Keratinocyte (primary cell): ENCODE data around the gene CTTNBP2NL. TPM values are rescaled to one million over a fixed set of nuclear protein-coding genes. Genes with fewer than 3 reads are reported as not detected.

Source experiments
- DNase-seq: peaks from one replicate; pipeline ENCODE4 v3.0.0-alpha.2; 2011; ENCODE audit warnings: low read depth, missing footprints, low spot score
- FAIRE-seq: peaks from 2 replicates; lab custom pipeline; 2011; peaks lifted over from hg19 to GRCh38; lab: Jason Lieb, UNC
- H2AFZ ChIP-seq: 2 replicates; pipeline ENCODE4 v1.6.0; 2012; ENCODE audit warnings: low read length, control low read depth, inconsistent platforms; ENCODE audit not compliant: control insufficient read depth
- H3K27ac ChIP-seq: 2 replicates; pipeline ENCODE4 v1.5.1; 2011; ENCODE audit warnings: low read length; ENCODE audit not compliant: control insufficient read depth, insufficient read depth
- H3K27me3 ChIP-seq: 3 replicates; pipeline ENCODE4 v1.6.0; 2011; ENCODE audit warnings: low read length; ENCODE audit not compliant: control insufficient read depth, insufficient read depth; ENCODE audit errors: extremely low read depth
- H3K36me3 ChIP-seq, 2 experiments: 2 replicates in 1 of 2; 3 replicates in 1 of 2; pipeline ENCODE4 v1.5.1; 2011; ENCODE audit warnings: low read length in 2 of 2, mild to moderate bottlenecking in 1 of 2; ENCODE audit not compliant: control insufficient read depth in 2 of 2, insufficient read depth in 2 of 2; ENCODE audit errors: extremely low read depth in 1 of 2
- H3K4me1 ChIP-seq: 3 replicates; pipeline ENCODE4 v1.5.1; 2011; ENCODE audit warnings: low read length; ENCODE audit not compliant: control insufficient read depth, insufficient read depth; ENCODE audit errors: extremely low read depth
- H3K4me2 ChIP-seq: 3 replicates; pipeline ENCODE4 v1.6.0; 2011; ENCODE audit warnings: low read depth, low read length; ENCODE audit not compliant: control insufficient read depth, insufficient read depth; ENCODE audit errors: extremely low read depth
- H3K4me3 ChIP-seq, 3 experiments: fragments of 200-600 bp in 1 of 3; sonication (generic) in 1 of 3; 2 replicates in 2 of 3; 3 replicates in 1 of 3; pipeline ENCODE4 v1.5.1; 2011 to 2016; ENCODE audit warnings: low read length in 3 of 3, mild to moderate bottlenecking in 3 of 3, control low read depth in 2 of 3, inconsistent platforms in 1 of 3, low read depth in 1 of 3, mixed read lengths in 1 of 3, mixed run types in 1 of 3, moderate library complexity in 1 of 3; ENCODE audit not compliant: control insufficient read depth in 2 of 3, insufficient read depth in 2 of 3; ENCODE audit errors: extremely low read depth in 1 of 3
- H3K79me2 ChIP-seq: 2 replicates; pipeline ENCODE4 v1.6.0; 2012; ENCODE audit warnings: low read length; ENCODE audit not compliant: control insufficient read depth, insufficient read depth
- H3K9ac ChIP-seq: 3 replicates; pipeline ENCODE4 v1.6.0; 2011; ENCODE audit warnings: low read length; ENCODE audit not compliant: control insufficient read depth, insufficient read depth; ENCODE audit errors: extremely low read depth
- H3K9me1 ChIP-seq: 3 replicates; pipeline ENCODE4 v1.6.0; 2011; ENCODE audit warnings: low read length; ENCODE audit not compliant: control insufficient read depth, insufficient read depth; ENCODE audit errors: extremely low read depth
- H3K9me3 ChIP-seq: 2 replicates; pipeline ENCODE4 v1.5.1; 2012; ENCODE audit warnings: low read depth, low read length; ENCODE audit not compliant: control insufficient read depth
- H4K20me1 ChIP-seq: 3 replicates; pipeline ENCODE4 v1.6.0; 2011; ENCODE audit warnings: low read length; ENCODE audit not compliant: control insufficient read depth, insufficient read depth; ENCODE audit errors: extremely low read depth
- EZH2 ChIP-seq: IDR thresholded peaks from one replicate; pipeline ENCODE4 v1.6.1; 2012; ENCODE audit warnings: inconsistent platforms, mild to moderate bottlenecking, low read length, moderate library complexity
- dilution Hi-C: fragments of 300-500 bp; cut with MboI; formaldehyde crosslinking; loops from one replicate; pipeline ENCODE4 v1.7.0; 2020; ENCODE audit warnings: low sequenced_read_pairs; ENCODE audit not compliant: extremely low pct_ligation_motif_present
- polyA plus RNA-seq, 5 experiments: library from polyadenylated mRNA; depleted of rRNA in 3 of 5; stranded (reverse) in 3 of 5; stranded (forward) in 1 of 5; unstranded in 1 of 5; fragments of >200 nt; gene quantifications; 1 replicate in 1 of 5; 2 replicates in 3 of 5; 3 replicates in 1 of 5; pipeline versions ENCODE4 v1.2.1 to v1.2.3, GENCODE V29; 2011 to 2012; ENCODE audit warnings: missing spikeins in 2 of 5, low read depth in 1 of 5, low replicate concordance in 1 of 5
- TF ChIP-seq, protein P1 (sequence below), 3 experiments: IDR thresholded peaks in 1 of 3; conservative IDR thresholded peaks in 1 of 3; optimal IDR thresholded peaks in 1 of 3; 2 replicates in 2 of 3; 3 replicates in 1 of 3; pipeline versions ENCODE3 to v1.5.1; 2011; ENCODE audit warnings: low read length in 3 of 3, mild to moderate bottlenecking in 3 of 3, moderate library complexity in 2 of 3, control low read depth in 1 of 3, inconsistent platforms in 1 of 3; ENCODE audit not compliant: insufficient read depth in 2 of 3; ENCODE audit errors: extremely low read depth in 1 of 3

CTTNBP2NL gene
- polyA plus RNA-seq, 1 donor (not counting 4 experiments of a cell fraction or from before 2014, with no cell fraction given): 19.1 TPM

DNA sequence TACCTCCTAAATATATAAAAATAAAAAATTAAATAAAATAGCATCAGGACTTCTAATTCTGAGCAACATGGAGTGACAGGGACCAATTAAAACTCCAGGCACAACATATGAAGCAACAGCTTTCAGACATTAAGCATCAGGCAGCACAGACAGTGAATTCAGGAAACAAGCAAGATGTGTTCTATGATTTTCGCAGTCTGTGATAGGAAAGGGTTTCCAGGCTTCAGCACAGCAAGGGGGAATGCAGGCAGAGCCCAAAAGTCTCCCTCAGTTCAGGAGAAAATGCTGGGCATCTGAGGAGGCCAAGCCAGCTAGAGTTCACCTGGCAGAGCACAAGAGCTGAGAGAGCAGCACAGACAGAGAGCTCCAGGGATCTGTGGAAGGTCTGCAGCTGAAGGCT, 22.2 kb upstream of the CTTNBP2NL start:
- Histone ChIP-seq H3K27me3 (peaks cover 5% of the 10 kb centered on the region), H3K9me1 (no peaks in the 10 kb centered on the region), H3K79me2 (no peaks in the 10 kb centered on the region), H3K9ac (no peak overlapping the region), H3K4me2 (no peak overlapping the region), H4K20me1 (no peaks in the 10 kb centered on the region), H3K4me3 (no peak overlapping the region), H3K9me3 (no peaks in the 10 kb centered on the region), H3K27ac (no peak overlapping the region), H3K4me1 (no peaks in the 10 kb centered on the region), H2AFZ (no peak overlapping the region), H3K36me3 (no peaks in the 10 kb centered on the region)
- FAIRE-seq: no peak
- dilution Hi-C loops: no loop called here
- DNase-seq: no peak
- no peak for TF ChIP-seq EZH2
- TF ChIP-seq, protein P1, sequence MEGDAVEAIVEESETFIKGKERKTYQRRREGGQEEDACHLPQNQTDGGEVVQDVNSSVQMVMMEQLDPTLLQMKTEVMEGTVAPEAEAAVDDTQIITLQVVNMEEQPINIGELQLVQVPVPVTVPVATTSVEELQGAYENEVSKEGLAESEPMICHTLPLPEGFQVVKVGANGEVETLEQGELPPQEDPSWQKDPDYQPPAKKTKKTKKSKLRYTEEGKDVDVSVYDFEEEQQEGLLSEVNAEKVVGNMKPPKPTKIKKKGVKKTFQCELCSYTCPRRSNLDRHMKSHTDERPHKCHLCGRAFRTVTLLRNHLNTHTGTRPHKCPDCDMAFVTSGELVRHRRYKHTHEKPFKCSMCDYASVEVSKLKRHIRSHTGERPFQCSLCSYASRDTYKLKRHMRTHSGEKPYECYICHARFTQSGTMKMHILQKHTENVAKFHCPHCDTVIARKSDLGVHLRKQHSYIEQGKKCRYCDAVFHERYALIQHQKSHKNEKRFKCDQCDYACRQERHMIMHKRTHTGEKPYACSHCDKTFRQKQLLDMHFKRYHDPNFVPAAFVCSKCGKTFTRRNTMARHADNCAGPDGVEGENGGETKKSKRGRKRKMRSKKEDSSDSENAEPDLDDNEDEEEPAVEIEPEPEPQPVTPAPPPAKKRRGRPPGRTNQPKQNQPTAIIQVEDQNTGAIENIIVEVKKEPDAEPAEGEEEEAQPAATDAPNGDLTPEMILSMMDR (optimal IDR thresholded peaks at IDR 0.05 in 1 of 3, IDR thresholded peaks at IDR 0.05 in 1 of 3, conservative IDR thresholded peaks at IDR 0.05 in 1 of 3; ENCODE audit: extremely low read depth in 1 of 3, insufficient read depth in 2 of 3, low read length in 3 of 3): no peak

DNA sequence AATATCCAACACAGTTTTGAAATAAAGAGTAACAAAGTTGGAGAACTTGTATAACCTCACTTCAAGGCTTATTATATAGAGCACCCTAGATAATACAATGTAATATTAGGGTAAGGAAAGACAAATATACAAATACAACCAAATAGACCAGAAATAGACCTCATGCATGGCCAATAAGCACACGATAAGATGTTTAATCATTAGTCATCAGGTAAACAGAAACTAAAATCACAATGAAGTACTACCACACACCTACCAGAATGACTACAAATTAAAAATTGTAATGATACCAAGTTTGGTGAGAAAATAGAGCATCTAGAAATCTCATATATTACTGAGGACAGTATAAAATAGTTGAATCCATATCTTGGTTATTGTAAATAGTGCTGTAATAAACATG, 20.3 kb upstream of the CTTNBP2NL start:
- Histone ChIP-seq H3K9me3 (no peaks in the 10 kb centered on the region), H3K27ac (no peak overlapping the region), H3K4me1 (no peaks in the 10 kb centered on the region), H2AFZ (no peak overlapping the region), H3K36me3 (no peaks in the 10 kb centered on the region), H3K4me2 (no peak overlapping the region), H4K20me1 (no peaks in the 10 kb centered on the region), H3K27me3 (peaks cover 5% of the 10 kb centered on the region), H3K9ac (no peak overlapping the region), H3K4me3 (no peak overlapping the region), H3K79me2 (no peaks in the 10 kb centered on the region), H3K9me1 (no peaks in the 10 kb centered on the region)
- DNase-seq: no peak
- dilution Hi-C loops: no loop called here
- TF ChIP-seq, protein P1 (optimal IDR thresholded peaks at IDR 0.05 in 1 of 3, IDR thresholded peaks at IDR 0.05 in 1 of 3, conservative IDR thresholded peaks at IDR 0.05 in 1 of 3; ENCODE audit: extremely low read depth in 1 of 3, insufficient read depth in 2 of 3, low read length in 3 of 3): no peak
- no peak for TF ChIP-seq EZH2
- FAIRE-seq: no peak
